ENCODE results near the gene ABHD4.
"Not testable (repeated sequence)": the region's sequence is repeated elsewhere in the genome, so short reads cannot be mapped to it uniquely, and the experiment has no call there.

ABHD4 gene

GRCh38 chr14:22579236-22579635 is 18.9 kb upstream of the ABHD4 start:
- DNase-seq (ENCODE audit: low spot score): no peak
- CTCF ChIA-PET: interaction anchor here (0.6 kb wide), 1 partner anchor 9 kb away, joined by 5 read pairs; no protein-coding TSS in a partner anchor
- H3K27ac ChIP-seq: no peak overlapping the region
- POLR2A ChIA-PET (ENCODE audit: low non-redundant PET): no interaction called here
- no peak for TF ChIP-seq CTCF (conservative IDR thresholded peaks at IDR 0.05; ENCODE audit: low read depth)

GRCh38 chr14:22579881-22580280 is 18.2 kb upstream of the ABHD4 start:
- ChIA-PET POLR2A (ENCODE audit: low non-redundant PET) (no interaction called here), CTCF (interaction anchor here (0.6 kb wide), 1 partner anchor 10 kb away, joined by 5 read pairs; no protein-coding TSS in a partner anchor)
- H3K27ac ChIP-seq: peak overlapping the region; percentile 13; the same call in 1 of the 2 replicates
- no peak for TF ChIP-seq CTCF (conservative IDR thresholded peaks at IDR 0.05; ENCODE audit: low read depth)
- no peak for DNase-seq (ENCODE audit: low spot score)

- DNase-seq (ENCODE audit: low spot score): no peak
- CTCF ChIA-PET: interaction anchor here (0.6 to 0.7 kb wide), 2 partner anchors 10 to 18 kb away, joined by 4 read pairs; partner anchors contain the start of gene ABHD4
- POLR2A ChIA-PET (ENCODE audit: low non-redundant PET): no interaction called here
- no peak overlapping the region for H3K27ac ChIP-seq
- TF ChIP-seq CTCF (conservative IDR thresholded peaks at IDR 0.05; ENCODE audit: low read depth): no peak
These were observed 17.5 kb upstream of the ABHD4 start for GRCh38 chr14:22580625-22581024.

- ChIA-PET CTCF (no interaction called here), POLR2A (ENCODE audit: low non-redundant PET) (no interaction called here)
- H3K27ac ChIP-seq: no peak overlapping the region
- no peak for TF ChIP-seq CTCF (conservative IDR thresholded peaks at IDR 0.05; ENCODE audit: low read depth)
- DNase-seq (ENCODE audit: low spot score): no peak
These were observed 14.1 kb upstream of the ABHD4 start for GRCh38 chr14:22583994-22584393.

- ChIA-PET POLR2A (ENCODE audit: low non-redundant PET) (no interaction called here), CTCF (no interaction called here)
- no peak for DNase-seq (ENCODE audit: low spot score)
- no peak overlapping the region for H3K27ac ChIP-seq
- no peak for TF ChIP-seq CTCF (conservative IDR thresholded peaks at IDR 0.05; ENCODE audit: low read depth)
These were observed 10.9 kb upstream of the ABHD4 start for GRCh38 chr14:22587247-22587646.

- POLR2A ChIA-PET (ENCODE audit: low non-redundant PET); DNase-seq (ENCODE audit: low spot score); H3K27ac ChIP-seq: not testable (repeated sequence)
- CTCF ChIA-PET: interaction anchor here (0.7 to 1.1 kb wide), 2 partner anchors 56 to 65 kb away, joined by 4 read pairs; partner anchors contain the start of gene OR6J1
These were observed 10.2 kb upstream of the ABHD4 start for GRCh38 chr14:22587677-22588422.

GRCh38 chr14:22588526-22589095 is 9.5 kb upstream of the ABHD4 start:
- ChIA-PET POLR2A (ENCODE audit: low non-redundant PET) (interaction anchor here (1.0 kb wide), 1 partner anchor 10 kb away, joined by 5 read pairs; no protein-coding TSS in a partner anchor), CTCF (interaction anchor here (0.6 to 2.2 kb wide), 8 partner anchors 11 to 388 kb away, joined by 3 to 8 read pairs (median 4); no protein-coding TSS in a partner anchor)
- DNase-seq (ENCODE audit: low spot score): no peak
- TF ChIP-seq CTCF (conservative IDR thresholded peaks at IDR 0.05; ENCODE audit: low read depth): no peak
- H3K27ac ChIP-seq: peak overlapping the region; percentile 94

Data from RWPE1 (cell line).